HT1080 (cell line): ENCODE data around the gene PARM1. TPM values are rescaled to one million over a fixed set of nuclear protein-coding genes. Genes with fewer than 3 reads are reported as not detected.
A peak's percentile ranks its signal among the peaks of the same experiment; 100 is the strongest.

Source experiments
- DNase-seq: peaks from one replicate; pipeline ENCODE4 v3.0.0-alpha.2; 2015; ENCODE audit warnings: low read depth
- total RNA-seq: library from RNA; depleted of rRNA; stranded (reverse); fragments of >200 nt; shearing (Covaris generic); gene quantifications from 2 replicates; pipeline ENCODE4 v1.2.3, GENCODE V29; 2014; rRNA removed

Gene PARM1
- total RNA-seq, 1 experiment from 2014 or later = not detected

DNA sequence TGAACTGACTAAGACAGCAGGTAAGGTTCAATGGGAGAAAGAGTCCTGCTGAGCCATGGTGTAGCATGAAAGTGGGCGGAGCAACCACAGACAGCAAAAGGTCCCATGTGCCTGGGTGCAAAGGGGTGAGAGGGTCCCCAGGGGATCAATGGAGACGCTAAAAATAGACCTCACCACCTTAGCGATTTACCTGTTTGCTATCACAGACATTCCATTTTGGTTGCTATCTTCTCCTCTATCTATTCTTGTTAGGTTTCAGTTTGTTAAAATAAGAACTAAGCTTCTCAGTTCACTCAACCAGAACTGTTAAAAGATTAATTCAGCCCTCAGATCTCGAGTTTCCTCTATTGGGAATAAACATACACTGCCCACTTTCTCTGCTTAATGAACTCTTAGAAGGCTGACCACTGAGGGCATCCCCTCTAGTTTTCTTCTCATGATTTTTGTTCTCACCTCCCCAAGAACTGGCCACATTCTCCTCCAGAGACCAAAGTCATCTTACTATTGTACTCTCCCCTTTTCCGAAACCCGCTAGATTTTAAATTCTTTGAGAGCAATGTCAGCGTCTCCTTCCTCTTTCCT lies 136.7 kb downstream of the PARM1 start:
- DNase-seq = no peak

GRCh38 chr4:75071317-75071716 lies 138.4 kb downstream of the PARM1 start:
- DNase-seq = no peak

DNA sequence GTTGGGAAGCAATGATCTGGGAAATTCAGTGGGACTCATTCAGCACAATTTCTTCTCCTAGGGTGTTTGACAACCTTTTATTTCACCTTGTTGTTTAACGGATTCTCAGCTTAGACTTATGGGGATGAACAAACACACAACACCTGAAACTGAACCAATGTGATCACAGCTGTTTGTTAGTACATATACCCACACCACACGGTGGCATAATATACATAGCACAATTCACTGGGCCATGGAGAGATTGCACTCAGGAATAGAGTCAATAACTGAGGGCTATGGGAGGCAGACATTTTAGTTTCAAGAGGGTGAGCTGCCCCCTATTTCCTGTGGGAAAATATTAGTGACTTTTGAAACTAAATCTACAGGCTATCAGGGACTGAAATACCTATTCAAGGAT lies 148.0 kb downstream of the PARM1 start:
- no peak for DNase-seq

GRCh38 chr4:75081561-75081960 lies 148.6 kb downstream of the PARM1 start:
- no peak for DNase-seq

- DNase-seq = no peak
Measured at GRCh38 chr4:75087416-75087815, 154.5 kb downstream of the PARM1 start.

GRCh38 chr4:75087865-75088264 lies 154.9 kb downstream of the PARM1 start:
- DNase-seq = no peak

DNA sequence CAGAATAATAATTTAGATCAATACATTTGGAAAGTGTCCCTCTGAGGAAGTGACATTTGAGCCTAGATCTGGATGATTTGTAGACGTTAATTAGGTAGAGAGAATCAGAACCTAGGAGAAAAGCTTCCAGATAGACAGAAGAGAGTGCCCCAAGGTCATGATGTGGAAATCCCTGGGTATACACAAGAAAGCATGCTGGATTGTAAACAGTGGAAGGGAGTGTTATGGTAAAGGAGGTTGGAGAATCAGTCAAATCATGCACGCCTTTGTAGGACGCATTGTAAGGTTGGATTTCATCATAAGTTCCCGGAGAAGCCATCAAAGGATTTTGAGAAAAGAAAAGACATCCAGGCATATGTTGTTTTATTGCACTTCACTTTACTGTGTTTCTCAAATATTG lies 156.3 kb downstream of the PARM1 start:
- no peak for DNase-seq

DNA sequence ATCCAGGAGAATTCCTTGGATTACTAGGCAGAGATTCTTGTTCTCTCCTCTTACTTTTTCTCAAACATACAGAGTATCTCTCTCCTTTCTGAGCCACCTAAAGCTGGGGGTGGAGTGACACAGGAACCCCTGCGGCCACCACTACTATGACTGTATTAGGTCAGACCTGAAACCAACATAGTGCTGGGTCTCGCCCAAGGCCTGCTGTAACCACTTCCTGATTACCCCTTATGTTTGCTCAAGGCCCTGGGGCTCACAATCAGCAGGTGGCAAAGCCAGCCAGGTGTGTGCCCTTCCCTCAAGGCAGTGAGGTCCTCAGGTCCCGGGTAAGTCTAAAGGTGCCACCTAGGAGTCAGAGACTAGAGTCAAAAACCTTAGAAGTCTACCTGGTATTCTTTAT lies 166.4 kb downstream of the PARM1 start:
- DNase-seq = peak; percentile 18

Other genes starting within 250 kb of the PARM1 start
- 1.0 and 1.2 TPM in 2 replicates for gene BTC, start 138.6 kb upstream of the PARM1 start, total RNA-seq